Subcutaneous adipose tissue (tissue), 4 donors: ENCODE results near the gene FAM234B. TPM values are rescaled to one million over a fixed set of nuclear protein-coding genes. Genes with fewer than 3 reads are reported as not detected.

Source experiments
- CTCF ChIP-seq: fragments of 450-650 bp; IDR thresholded peaks from one replicate; pipeline ENCODE4 v1.5.1; 2016; ENCODE audit warnings: low read depth, mild to moderate bottlenecking, control low read depth, antibody characterized with exemption, moderate library complexity
- total RNA-seq, 4 donors: library from RNA; depleted of rRNA; stranded (reverse); fragments of >200 nt; gene quantifications; one replicate each; pipeline ENCODE4 v1.1.0, GENCODE V29; 2016

FAM234B gene
- total RNA-seq, 4 donors from 2014 or later: 5.2 to 6.4 (median 5.7) TPM

GRCh38 chr12:13095266-13095995 lies 51.2 kb downstream of the FAM234B start:
- TF ChIP-seq CTCF: no peak

GRCh38 chr12:13097491-13098011 lies 53.4 kb downstream of the FAM234B start:
- no peak for TF ChIP-seq CTCF

DNA sequence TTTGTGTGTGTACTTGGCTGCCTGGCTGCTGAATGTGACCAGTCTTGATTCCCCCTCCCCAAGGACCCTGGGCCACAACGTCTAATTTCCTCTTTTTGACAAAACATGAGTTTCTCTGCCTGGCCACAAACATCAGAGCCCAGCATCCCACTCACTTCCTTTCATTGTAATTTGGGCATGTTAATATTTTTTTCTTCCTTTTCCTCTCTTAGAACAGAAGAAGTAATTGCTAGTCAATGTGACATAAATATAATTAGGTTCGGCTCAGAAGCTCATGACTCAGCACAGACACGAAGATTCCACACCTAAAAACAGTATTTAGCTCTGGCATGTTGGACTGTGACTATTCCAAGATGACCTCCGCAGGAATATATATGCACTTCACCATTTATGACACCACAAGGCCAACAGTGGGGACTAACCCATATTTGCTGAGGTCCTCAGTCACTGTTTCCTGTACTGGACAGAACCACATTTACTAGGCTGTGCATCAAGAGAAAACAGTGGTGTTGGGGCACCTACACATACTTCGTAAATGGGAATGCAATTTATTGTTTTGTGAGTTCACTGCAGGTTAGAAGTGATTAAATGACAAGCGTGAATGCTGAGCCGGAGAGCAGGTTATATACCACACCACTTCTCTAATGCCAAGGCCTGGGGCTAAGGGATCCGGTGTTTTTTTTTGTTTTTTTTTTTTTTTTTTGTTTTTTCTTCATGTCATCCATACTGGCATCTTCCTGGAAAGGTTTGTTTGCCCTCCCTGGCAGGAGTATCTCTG lies 55.1 kb downstream of the FAM234B start:
- no peak for TF ChIP-seq CTCF

DNA sequence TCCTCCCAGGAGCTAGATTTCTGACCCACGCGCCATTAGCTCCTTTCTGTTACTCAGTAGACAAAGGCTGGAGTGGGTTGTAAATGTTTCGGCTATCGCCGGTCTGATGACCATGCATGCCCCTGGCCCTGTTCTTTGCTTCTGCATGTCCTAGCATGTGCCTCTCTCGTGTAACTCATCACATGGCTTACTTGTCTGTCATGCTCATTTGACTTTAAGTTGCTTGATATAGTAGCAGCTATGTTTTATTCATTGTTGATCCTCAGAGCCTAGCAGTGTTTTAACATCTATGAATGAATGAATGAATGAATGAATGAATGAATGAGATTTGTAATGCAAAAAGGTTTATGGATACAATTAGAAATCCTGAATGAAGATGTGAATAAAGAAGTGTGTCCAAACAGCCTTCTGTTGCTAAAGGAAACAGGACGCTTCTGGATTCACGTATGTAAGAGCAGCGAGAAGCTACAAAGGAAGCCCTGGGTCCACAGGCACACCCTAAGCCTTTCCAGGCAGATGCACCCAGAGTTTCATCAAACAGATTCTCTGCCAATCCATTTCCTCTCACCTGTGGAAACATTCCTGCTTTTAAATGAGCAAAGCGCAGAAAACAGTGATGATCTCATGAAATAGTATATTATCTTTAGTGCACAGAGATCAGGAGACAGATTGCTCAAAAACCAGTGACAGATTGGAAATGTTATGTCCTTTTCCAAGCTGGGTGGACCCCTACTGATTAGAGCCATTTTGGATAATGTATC lies 55.8 kb downstream of the FAM234B start:
- no peak for TF ChIP-seq CTCF

DNA sequence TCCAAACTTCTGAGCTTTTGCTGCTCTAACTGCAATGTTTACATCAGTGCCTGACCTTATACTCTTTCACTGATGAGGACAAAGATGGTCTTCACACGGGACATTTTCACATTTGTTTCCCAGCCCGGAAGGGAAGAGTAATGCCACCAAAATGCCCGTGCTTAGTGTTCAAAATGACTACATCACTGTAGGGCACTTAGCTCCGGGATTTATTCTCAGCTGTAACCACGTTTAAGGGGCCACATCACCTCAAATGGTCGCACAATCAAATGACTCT lies 56.4 kb downstream of the FAM234B start:
- TF ChIP-seq CTCF: no peak

- no peak for TF ChIP-seq CTCF
These were observed 56.9 kb downstream of the FAM234B start for GRCh38 chr12:13100882-13101769.
